IPS DF 6.9 (cell line): ENCODE results near the gene THSD4.

Experiments
- DNase-seq: peaks from one replicate; pipeline ENCODE4 v3.0.0-alpha.2; 2013; ENCODE audit warnings: low read depth, low spot score
- H3K27ac ChIP-seq: one replicate; pipeline ENCODE4 v1.5.1; 2013; ENCODE audit warnings: low read length, control low read depth
- H3K27me3 ChIP-seq: 2 replicates; pipeline ENCODE4 v1.6.1; 2013; ENCODE audit warnings: mild to moderate bottlenecking, low read length; ENCODE audit not compliant: control insufficient read depth, insufficient read depth
- H3K36me3 ChIP-seq: 2 replicates; pipeline ENCODE4 v1.6.1; 2013; ENCODE audit warnings: low read length; ENCODE audit not compliant: control insufficient read depth, insufficient read depth
- H3K4me1 ChIP-seq: 2 replicates; pipeline ENCODE4 v1.6.1; 2013; ENCODE audit warnings: low read length; ENCODE audit not compliant: control insufficient read depth, insufficient read depth
- H3K4me3 ChIP-seq: 2 replicates; pipeline ENCODE4 v1.5.1; 2013; ENCODE audit warnings: mild to moderate bottlenecking, low read length
- H3K9me3 ChIP-seq: 2 replicates; pipeline ENCODE4 v1.6.1; 2013; ENCODE audit warnings: low read length, inconsistent platforms; ENCODE audit not compliant: control insufficient read depth, insufficient read depth
- WGBS: extraction: QIAGEN DNeasy Blood & Tissue Kit; methylation state at CpG from one replicate; pipeline ENCODE4 v1.1.7; 2013; ENCODE audit warnings: mixed read lengths, missing lambda C conversion rate; ENCODE audit not compliant: insufficient read length, insufficient coverage; 5-methylcytosine and 5-hydroxymethylcytosine counted together

THSD4 gene

DNA sequence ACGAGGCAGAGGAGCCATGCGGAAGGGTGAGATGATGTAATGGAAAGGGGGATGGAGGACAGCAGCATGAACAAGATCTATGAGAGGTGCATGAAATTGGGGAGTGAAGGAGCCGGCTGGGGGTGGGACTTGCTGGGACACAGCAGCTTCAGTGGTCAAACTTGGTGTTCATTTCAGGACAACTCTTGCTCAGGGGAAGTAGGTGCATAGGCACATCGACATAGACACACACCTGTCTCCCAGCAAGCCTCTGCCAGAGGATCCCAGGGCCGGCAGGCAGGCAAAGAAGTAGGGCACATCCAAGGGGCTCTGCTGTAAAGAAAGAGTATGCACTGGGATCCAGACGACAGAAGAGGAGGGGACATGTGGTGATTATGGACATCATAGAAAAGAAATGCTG is 582.0 kb downstream of the THSD4 start:
- H3K4me1 ChIP-seq = no peaks in the 10 kb centered on the region
- no peaks in the 10 kb centered on the region for H3K27me3 ChIP-seq
- no peak overlapping the region for H3K4me3 ChIP-seq
- DNase-seq = no peak
- no peaks in the 10 kb centered on the region for H3K36me3 ChIP-seq
- H3K9me3 ChIP-seq = no peaks in the 10 kb centered on the region
- WGBS = no CpG with 5 or more reads among the region's 6 CpGs
- no peak overlapping the region for H3K27ac ChIP-seq

DNA sequence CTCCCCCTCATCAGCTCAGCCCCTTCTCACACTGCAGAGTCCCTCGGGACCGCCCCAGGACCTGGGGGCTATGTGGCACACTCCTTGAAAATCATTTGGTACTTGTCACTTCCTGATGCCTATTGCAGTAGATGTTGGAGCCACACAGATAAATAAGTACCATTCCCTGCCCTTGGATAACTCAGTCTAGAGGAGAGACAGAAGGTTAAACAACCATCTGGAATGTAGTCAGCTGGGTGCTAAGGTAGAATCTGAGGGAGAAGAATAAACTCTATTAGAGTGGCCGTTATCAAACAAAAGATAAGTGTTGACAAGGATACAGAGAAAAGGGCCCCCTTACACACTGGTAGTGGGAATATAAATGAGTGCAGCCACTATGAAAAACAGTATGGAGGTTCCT is 582.8 kb downstream of the THSD4 start:
- no CpG with 5 or more reads among the region's 3 CpGs for WGBS
- Histone ChIP-seq H3K4me1 (no peaks in the 10 kb centered on the region), H3K27ac (no peak overlapping the region), H3K36me3 (no peaks in the 10 kb centered on the region), H3K9me3 (no peaks in the 10 kb centered on the region), H3K4me3 (no peak overlapping the region), H3K27me3 (no peaks in the 10 kb centered on the region)
- no peak for DNase-seq

DNA sequence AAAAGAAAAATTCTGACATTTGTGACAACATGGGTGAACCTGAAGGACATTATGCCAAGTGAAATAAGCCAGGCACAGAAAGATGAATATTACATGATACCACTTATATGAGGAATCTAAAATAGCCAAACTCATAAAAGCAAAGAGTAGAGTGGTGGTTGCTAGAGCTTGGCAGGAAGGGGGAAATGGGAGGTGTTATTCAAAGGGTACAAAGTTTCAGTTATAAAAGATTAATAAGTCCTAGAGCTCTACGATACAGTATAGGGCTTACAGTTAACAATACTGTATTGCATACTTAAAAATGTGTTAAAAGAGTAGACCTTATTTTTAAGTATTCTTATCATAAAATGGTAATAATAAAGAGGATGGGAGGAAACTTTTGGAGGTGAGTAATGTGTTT is 583.5 kb downstream of the THSD4 start:
- H3K4me1 ChIP-seq = no peaks in the 10 kb centered on the region
- no peaks in the 10 kb centered on the region for H3K27me3 ChIP-seq
- WGBS = no CpG with 5 or more reads among the region's 1 CpG
- H3K36me3 ChIP-seq = no peaks in the 10 kb centered on the region
- H3K4me3 ChIP-seq = no peak overlapping the region
- no peak overlapping the region for H3K27ac ChIP-seq
- no peak for DNase-seq
- no peaks in the 10 kb centered on the region for H3K9me3 ChIP-seq

DNA sequence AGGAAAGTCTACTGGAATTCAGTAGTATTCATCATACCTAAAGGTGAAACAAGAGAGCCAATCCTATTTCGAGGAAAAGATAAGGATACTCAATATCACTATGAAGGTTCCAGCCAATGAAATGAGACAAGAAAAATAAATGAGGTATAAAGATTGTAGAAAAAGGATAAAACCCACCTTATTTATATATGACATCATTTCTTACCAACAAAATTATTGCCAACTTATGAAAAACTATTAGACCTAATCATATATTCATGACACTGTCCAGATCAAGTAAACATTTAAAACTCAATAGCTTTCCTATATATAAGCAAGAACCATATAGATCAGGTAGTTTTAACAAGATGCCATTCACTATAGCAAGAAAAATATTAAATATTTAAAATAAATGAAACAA is 584.7 kb downstream of the THSD4 start:
- WGBS = no CpG with 5 or more reads among the region's 1 CpG
- H3K27me3 ChIP-seq = no peaks in the 10 kb centered on the region
- no peaks in the 10 kb centered on the region for H3K36me3 ChIP-seq
- H3K4me1 ChIP-seq = no peaks in the 10 kb centered on the region
- no peak for DNase-seq
- H3K27ac ChIP-seq = no peak overlapping the region
- H3K4me3 ChIP-seq = no peak overlapping the region
- H3K9me3 ChIP-seq = no peaks in the 10 kb centered on the region

GRCh38 chr15:71701808-71702207 is 586.5 kb downstream of the THSD4 start:
- Histone ChIP-seq H3K4me3 (no peak overlapping the region), H3K9me3 (no peaks in the 10 kb centered on the region), H3K27me3 (no peaks in the 10 kb centered on the region), H3K27ac (no peak overlapping the region), H3K36me3 (no peaks in the 10 kb centered on the region), H3K4me1 (peaks cover 2% of the 10 kb centered on the region; the same call in 1 of the 2 replicates)
- WGBS = no CpG with 5 or more reads among the region's 3 CpGs
- DNase-seq = no peak

- no peak for DNase-seq
- no peaks in the 10 kb centered on the region for H3K9me3 ChIP-seq
- H3K27ac ChIP-seq = no peak overlapping the region
- H3K4me1 ChIP-seq = peaks cover 2% of the 10 kb centered on the region; the same call in 1 of the 2 replicates
- H3K36me3 ChIP-seq = no peaks in the 10 kb centered on the region
- H3K4me3 ChIP-seq = no peak overlapping the region
- WGBS = no CpG with 5 or more reads among the region's 2 CpGs
- no peaks in the 10 kb centered on the region for H3K27me3 ChIP-seq
These were observed 587.2 kb downstream of the THSD4 start for GRCh38 chr15:71702496-71702895.

DNA sequence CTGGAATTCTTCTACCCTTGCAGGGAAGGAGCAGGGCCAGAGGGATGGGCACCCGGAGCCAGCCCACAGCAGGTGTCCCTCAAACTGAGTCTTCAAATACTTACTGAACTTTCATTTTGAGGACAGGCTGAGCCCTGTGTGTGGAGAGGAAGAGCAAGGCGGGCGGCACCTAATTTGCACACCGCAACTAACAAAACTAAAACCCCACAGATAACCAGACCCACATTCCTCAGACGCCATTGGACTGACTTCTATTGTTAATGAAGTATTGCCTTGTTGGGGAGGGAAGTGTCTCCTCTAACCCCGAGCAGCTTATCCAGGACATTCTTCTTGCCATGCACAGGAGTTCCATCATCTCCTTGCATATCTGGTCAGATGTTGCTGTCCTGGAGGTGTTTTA is 589.9 kb downstream of the THSD4 start:
- no peak for DNase-seq
- Histone ChIP-seq H3K36me3 (no peaks in the 10 kb centered on the region), H3K4me3 (no peak overlapping the region), H3K27ac (no peak overlapping the region), H3K4me1 (peaks cover 2% of the 10 kb centered on the region; the same call in 1 of the 2 replicates), H3K27me3 (no peaks in the 10 kb centered on the region), H3K9me3 (no peaks in the 10 kb centered on the region)
- no CpG with 5 or more reads among the region's 6 CpGs for WGBS

GRCh38 chr15:71706461-71707229 is 591.4 kb downstream of the THSD4 start:
- DNase-seq = no peak
- H3K9me3 ChIP-seq = no peaks in the 10 kb centered on the region
- peaks cover 2% of the 10 kb centered on the region; the same call in 1 of the 2 replicates for H3K4me1 ChIP-seq
- no peaks in the 10 kb centered on the region for H3K27me3 ChIP-seq
- H3K4me3 ChIP-seq = no peak overlapping the region
- H3K27ac ChIP-seq = no peak overlapping the region
- WGBS = no CpG with 5 or more reads among the region's 9 CpGs
- H3K36me3 ChIP-seq = no peaks in the 10 kb centered on the region

DNA sequence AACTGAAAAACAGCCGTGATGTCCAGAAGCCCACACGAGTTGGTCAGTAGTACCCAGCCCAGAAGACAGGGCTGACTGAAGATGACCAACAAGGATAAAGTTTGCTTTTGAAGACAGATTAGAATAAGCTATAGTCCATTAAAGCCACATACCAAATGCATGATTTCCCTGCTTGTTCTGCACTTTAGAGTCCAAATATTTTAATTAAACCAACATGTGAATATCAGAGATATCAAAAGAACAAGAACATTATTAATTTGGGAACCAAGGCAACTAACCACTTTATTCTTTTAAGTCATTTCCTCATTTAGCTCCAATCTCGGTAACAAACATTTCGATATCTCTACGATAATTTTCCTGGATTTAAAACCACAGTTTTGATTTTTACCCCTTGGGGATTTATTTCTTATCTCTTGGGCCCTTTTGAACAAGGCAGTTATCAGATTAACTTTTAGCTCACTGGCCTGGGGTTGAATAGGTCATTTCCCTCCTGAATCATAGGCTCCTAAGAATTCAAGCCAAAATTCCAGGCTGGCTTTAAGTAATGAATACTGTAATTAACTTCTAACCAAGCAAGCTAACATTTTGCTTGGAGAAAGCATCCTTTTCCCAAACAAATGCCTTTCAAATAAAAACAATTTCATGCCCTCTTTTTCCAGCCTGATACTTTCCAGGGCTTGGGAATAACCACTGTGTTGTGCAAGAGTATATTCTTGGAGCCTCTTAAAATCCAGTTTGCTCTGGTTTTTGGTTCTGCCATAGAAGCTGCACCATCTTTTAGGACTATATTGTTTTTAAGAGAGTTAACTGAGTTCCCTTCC is 592.2 kb downstream of the THSD4 start:
- Histone ChIP-seq H3K4me3 (no peak overlapping the region), H3K9me3 (no peaks in the 10 kb centered on the region), H3K4me1 (peaks cover 2% of the 10 kb centered on the region; the same call in 1 of the 2 replicates), H3K36me3 (no peaks in the 10 kb centered on the region), H3K27ac (no peak overlapping the region), H3K27me3 (no peaks in the 10 kb centered on the region)
- 100% methylated on average over 3 of the region's 5 CpGs for WGBS
- no peak for DNase-seq

DNA sequence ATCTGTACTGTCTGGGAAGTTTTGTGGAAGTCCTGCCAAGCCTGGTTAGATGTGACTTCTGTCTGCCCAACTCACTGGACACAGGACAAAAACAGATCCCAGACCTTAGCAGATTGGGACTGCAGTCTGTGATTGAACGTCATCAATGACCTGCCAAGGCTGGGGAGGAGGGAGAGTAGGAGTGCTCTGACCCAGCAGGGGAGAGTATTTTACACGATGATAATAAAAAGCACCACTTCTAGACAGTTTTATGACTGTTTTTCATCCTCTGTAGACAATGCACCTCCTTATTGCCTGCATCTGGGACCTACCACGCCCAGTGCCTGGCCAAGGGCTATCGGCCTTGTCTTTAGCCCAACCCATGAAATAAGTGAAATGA is 592.8 kb downstream of the THSD4 start:
- Histone ChIP-seq H3K4me3 (no peak overlapping the region), H3K4me1 (peaks cover 2% of the 10 kb centered on the region; the same call in 1 of the 2 replicates), H3K36me3 (no peaks in the 10 kb centered on the region), H3K27me3 (no peaks in the 10 kb centered on the region), H3K9me3 (no peaks in the 10 kb centered on the region), H3K27ac (no peak overlapping the region)
- no peak for DNase-seq
- WGBS = no CpG with 5 or more reads among the region's 4 CpGs
